Endodermal cell (in vitro differentiated cells): ENCODE measurements around the gene TOM1L1. TPM values are rescaled to one million over a fixed set of nuclear protein-coding genes. Genes with fewer than 3 reads are reported as not detected.
A peak's percentile ranks its signal among the peaks of the same experiment; 100 is the strongest.

Experiments
- DNase-seq: peaks from one replicate; pipeline ENCODE4 v3.0.0-alpha.2; 2017
- H3K27ac ChIP-seq: 2 replicates; pipeline ENCODE4 v1.5.1; 2013; ENCODE audit warnings: mild to moderate bottlenecking, low read depth, low read length, moderate library complexity
- H3K27me3 ChIP-seq: 2 replicates; pipeline ENCODE4 v1.6.1; 2013; ENCODE audit warnings: mild to moderate bottlenecking, low read length, moderate library complexity; ENCODE audit not compliant: insufficient read depth, control insufficient read depth, poor library complexity, severe bottlenecking
- H3K36me3 ChIP-seq: 2 replicates; pipeline ENCODE4 v1.7.0; 2013; ENCODE audit warnings: mild to moderate bottlenecking, low read length, moderate library complexity; ENCODE audit not compliant: control insufficient read depth, insufficient read depth
- H3K4me1 ChIP-seq: one replicate; pipeline ENCODE4 v1.7.0; 2013; ENCODE audit warnings: low read length; ENCODE audit not compliant: control insufficient read depth, insufficient read depth
- H3K4me3 ChIP-seq: 2 replicates; pipeline ENCODE4 v1.5.1; 2013; ENCODE audit warnings: mild to moderate bottlenecking, low read length, moderate library complexity
- H3K9ac ChIP-seq: 2 replicates; pipeline ENCODE4 v1.6.1; 2013; ENCODE audit warnings: mild to moderate bottlenecking, low read length, moderate library complexity; ENCODE audit not compliant: poor library complexity, severe bottlenecking; ENCODE audit errors: extremely low read depth
- H3K9me3 ChIP-seq: 2 replicates; pipeline ENCODE4 v1.6.1; 2013; ENCODE audit warnings: mild to moderate bottlenecking, low read length, moderate library complexity; ENCODE audit not compliant: control insufficient read depth
- H3K27ac Mint-ChIP-seq: 2 replicates; pipeline ENCODE4 v1.8.0; 2020; ENCODE audit warnings: mixed read lengths
- H3K27me3 Mint-ChIP-seq: 2 replicates; pipeline ENCODE4 v1.8.0; 2021; ENCODE audit warnings: mild to moderate bottlenecking, mixed read lengths; ENCODE audit not compliant: insufficient read depth
- H3K36me3 Mint-ChIP-seq: 2 replicates; pipeline ENCODE4 v1.8.0; 2020; ENCODE audit warnings: low read depth, mixed read lengths
- H3K4me1 Mint-ChIP-seq: 2 replicates; pipeline ENCODE4 v1.8.0; 2020; ENCODE audit warnings: mixed read lengths
- H3K4me3 Mint-ChIP-seq: 2 replicates; pipeline ENCODE4 v1.8.0; 2020; ENCODE audit warnings: mild to moderate bottlenecking, moderate library complexity, mixed read lengths
- H3K9me3 Mint-ChIP-seq: 2 replicates; pipeline ENCODE4 v1.8.0; 2020; ENCODE audit warnings: mild to moderate bottlenecking, mixed read lengths
- CTCF ChIP-seq: fragments of 200-600 bp; sonication (generic); conservative IDR thresholded peaks from 2 replicates; pipeline ENCODE4 v1.5.0; 2021; ENCODE audit warnings: antibody characterized with exemption, mild to moderate bottlenecking
- WGBS, 2 experiments: methylation state at CpG; one replicate each; pipeline versions ENCODE4 v1.1.5 to v1.1.7; 2013; ENCODE audit warnings: missing lambda C conversion rate in 2 of 2, mixed read lengths in 1 of 2; ENCODE audit not compliant: insufficient coverage in 1 of 2, insufficient read length in 1 of 2; 5-methylcytosine and 5-hydroxymethylcytosine counted together
- total RNA-seq, 2 donors: library from RNA; stranded (reverse); fragmentation: NEBNext Ultra II Directional in 1 of 2; extraction: Animal tissue kit (Norgen Biotek cat#: 25700) in 1 of 2; gene quantifications; 2 replicates in 1 of 2; 3 replicates in 1 of 2; pipeline ENCODE4 v1.2.1, GENCODE V29; 2021

Gene TOM1L1
- total RNA-seq, 2 donors from 2014 or later, result 54.9 to 55.6 TPM

- H3K27me3 Mint-ChIP-seq, result no peaks in the 10 kb centered on the region
- H3K9me3 ChIP-seq, result no peaks in the 10 kb centered on the region
- no peak overlapping the region for H3K9ac ChIP-seq
- no peaks in the 10 kb centered on the region for H3K36me3 Mint-ChIP-seq
- peak; percentile 63 for DNase-seq
- no peaks in the 10 kb centered on the region for H3K9me3 Mint-ChIP-seq
- 85 to 92% methylated on average over 6 to 9 of the region's 9 CpGs for WGBS, 2 experiments
- H3K27ac Mint-ChIP-seq, result peak overlapping the region; percentile 49
- peaks cover 38% of the 10 kb centered on the region for H3K4me1 Mint-ChIP-seq
- H3K4me1 ChIP-seq, result peaks cover 16% of the 10 kb centered on the region
- peak overlapping the region; percentile 5 for H3K4me3 Mint-ChIP-seq
- no peaks in the 10 kb centered on the region for H3K27me3 ChIP-seq
- H3K4me3 ChIP-seq, result peak overlapping the region; percentile 61
- no peak for TF ChIP-seq CTCF
- no peaks in the 10 kb centered on the region for H3K36me3 ChIP-seq
- no peak overlapping the region for H3K27ac ChIP-seq
Observed at GRCh38 chr17:54860617-54861470, 39.8 kb upstream of the TOM1L1 start.

DNA sequence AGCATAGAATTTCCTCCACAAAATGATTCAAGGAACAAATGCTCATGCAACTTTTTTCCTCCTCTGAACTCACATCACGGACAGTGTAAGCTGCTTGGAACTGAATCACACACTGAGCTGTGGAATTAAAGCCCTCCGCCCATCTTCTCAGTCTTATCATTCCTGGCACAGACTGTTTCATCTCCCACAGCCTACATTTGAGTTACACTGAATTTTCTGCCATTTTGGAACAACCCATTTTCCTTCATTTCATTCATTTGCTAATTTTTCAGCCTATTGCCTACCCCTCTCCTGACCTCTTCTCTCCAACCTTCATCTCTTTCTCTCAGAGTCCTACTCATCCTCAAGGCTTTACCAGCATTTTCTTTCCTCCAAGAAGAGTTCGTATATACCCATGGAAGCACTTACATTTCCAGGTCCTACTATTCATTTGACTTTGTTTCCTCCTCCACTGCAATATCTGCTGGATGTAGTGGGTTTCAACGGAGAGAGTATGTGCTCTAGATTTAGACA, 39.1 kb upstream of the TOM1L1 start:
- Histone ChIP-seq H3K27me3 (no peaks in the 10 kb centered on the region), H3K27ac (no peak overlapping the region), H3K4me1 (peaks cover 16% of the 10 kb centered on the region), H3K9ac (no peak overlapping the region), H3K9me3 (no peaks in the 10 kb centered on the region), H3K4me3 (peak overlapping the region; percentile 61), H3K36me3 (no peaks in the 10 kb centered on the region)
- 78 to 94% methylated on average over 2 to 4 of the region's 4 CpGs for WGBS, 2 experiments
- H3K27me3 Mint-ChIP-seq, result no peaks in the 10 kb centered on the region
- H3K27ac Mint-ChIP-seq, result peak overlapping the region; percentile 49
- no peaks in the 10 kb centered on the region for H3K9me3 Mint-ChIP-seq
- no peaks in the 10 kb centered on the region for H3K36me3 Mint-ChIP-seq
- peaks cover 38% of the 10 kb centered on the region for H3K4me1 Mint-ChIP-seq
- TF ChIP-seq CTCF, result no peak
- DNase-seq, result no peak
- peak overlapping the region; percentile 5 for H3K4me3 Mint-ChIP-seq

DNA sequence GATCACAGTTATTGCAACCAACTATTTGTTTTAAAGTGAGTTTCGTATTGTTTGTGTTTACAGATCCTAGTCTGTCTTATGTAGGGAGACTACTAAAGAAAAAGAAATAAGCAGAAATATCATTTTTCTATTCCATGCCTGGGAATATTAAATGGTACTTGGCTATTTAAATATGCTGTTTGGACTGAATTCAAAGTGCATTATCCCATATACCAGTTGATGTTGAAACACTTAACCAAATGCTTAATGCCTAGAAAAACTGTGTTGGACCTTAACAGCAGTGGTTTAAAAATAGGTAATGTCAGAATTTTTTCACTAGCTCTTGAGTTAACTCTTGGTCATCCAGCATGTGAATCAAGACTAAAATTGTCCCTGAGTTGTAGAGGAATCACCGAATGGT, 37.5 kb upstream of the TOM1L1 start:
- peaks cover 38% of the 10 kb centered on the region for H3K4me1 Mint-ChIP-seq
- no peak overlapping the region for H3K4me3 Mint-ChIP-seq
- H3K36me3 Mint-ChIP-seq, result no peaks in the 10 kb centered on the region
- Histone ChIP-seq H3K27me3 (no peaks in the 10 kb centered on the region), H3K9me3 (no peaks in the 10 kb centered on the region), H3K4me3 (no peak overlapping the region), H3K36me3 (no peaks in the 10 kb centered on the region), H3K9ac (no peak overlapping the region), H3K27ac (no peak overlapping the region), H3K4me1 (peaks cover 16% of the 10 kb centered on the region)
- no peak for DNase-seq
- no peak overlapping the region for H3K27ac Mint-ChIP-seq
- H3K27me3 Mint-ChIP-seq, result no peaks in the 10 kb centered on the region
- 92% methylated on average over 2 of the region's 2 CpGs; no CpG with 5 or more reads in 1 of the 2 experiments for WGBS, 2 experiments
- no peaks in the 10 kb centered on the region for H3K9me3 Mint-ChIP-seq
- no peak for TF ChIP-seq CTCF
